ENCODE data around the gene UST.

UST gene

DNA sequence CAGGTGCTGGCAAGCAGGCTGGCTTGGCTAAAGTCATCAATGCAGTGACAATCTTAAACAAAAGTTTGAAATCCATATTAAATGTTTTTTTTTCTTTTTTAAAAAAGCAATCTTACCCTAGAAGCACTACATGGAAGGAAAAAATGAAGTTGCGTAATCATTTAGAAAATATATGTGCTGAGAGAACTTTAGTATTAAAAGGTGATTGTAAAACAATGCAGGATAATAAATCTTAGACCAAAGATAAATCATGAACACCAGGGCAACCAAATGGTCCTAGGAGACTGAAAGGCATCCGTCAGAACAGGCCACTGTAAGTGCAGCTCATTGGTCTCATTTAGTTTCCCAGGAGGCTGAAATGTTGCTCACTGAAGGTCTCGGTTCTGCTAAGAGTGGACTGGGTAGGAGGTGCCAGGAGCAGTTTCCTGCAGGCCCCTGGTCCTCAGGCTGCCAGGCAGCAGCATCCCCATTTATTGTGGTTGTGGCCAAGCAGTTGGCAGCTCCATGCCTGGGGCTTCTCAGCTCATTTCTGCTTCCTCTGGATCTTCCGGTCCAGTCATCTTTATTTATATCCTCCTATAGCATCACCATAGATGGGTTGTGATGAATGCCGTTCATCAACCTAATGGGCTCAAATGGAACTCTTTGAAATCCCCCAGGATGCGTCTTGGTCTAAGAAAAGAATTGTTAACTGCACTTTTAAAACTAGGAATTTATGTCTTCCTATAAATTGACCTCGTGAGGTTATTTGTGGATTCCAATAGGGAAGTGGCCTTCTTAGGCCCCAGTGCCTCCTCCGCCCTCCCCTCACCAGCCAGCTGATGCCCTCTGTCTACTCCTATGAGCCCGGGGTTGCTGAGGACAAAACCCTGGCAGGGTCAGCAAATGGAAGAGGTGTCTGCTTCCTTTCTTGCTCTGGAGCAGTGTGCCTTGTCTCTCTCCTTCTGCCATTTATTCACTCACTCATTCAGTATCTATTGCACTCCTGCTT lies 269.0 kb downstream of the UST start:
- ATAC-seq, result no peak

DNA sequence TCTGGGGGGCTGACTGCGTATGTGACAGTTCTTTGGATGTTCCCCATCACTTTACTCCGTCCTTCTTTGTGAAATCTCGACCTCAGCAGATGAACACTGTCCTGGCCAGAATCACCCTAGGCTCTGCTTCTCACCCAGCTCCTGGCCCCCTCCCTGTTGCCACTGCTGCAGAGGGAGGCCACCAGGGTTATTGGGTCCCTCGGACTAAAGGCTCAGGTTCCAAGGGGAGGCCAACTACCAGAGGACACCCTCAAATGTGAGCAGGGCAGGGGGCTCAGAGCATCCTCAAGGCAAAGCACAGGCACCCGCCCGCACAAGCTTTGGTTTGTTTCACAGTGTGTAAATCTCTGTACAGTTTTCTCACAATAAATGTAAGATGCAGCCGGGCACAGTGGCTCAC lies 269.9 kb downstream of the UST start:
- no peak for ATAC-seq

DNA sequence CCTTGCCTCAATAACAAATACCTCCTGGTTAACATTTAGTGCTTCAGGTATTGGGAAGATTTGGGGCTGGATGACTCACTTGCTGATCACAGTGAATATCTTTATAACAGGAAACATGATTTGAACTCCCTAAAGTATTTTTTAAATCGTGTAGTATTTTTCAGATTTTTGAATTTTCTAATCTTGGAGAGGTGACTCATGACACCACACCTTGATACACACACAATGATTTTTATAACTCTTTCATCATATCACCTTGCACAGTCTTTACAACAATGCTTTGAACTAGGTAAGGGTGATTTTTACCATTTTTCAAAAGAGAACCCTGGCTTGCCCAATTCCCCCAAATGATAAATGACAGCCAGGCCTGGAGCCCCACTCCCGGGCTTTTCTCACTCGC lies 273.5 kb downstream of the UST start:
- no peak for ATAC-seq

DNA sequence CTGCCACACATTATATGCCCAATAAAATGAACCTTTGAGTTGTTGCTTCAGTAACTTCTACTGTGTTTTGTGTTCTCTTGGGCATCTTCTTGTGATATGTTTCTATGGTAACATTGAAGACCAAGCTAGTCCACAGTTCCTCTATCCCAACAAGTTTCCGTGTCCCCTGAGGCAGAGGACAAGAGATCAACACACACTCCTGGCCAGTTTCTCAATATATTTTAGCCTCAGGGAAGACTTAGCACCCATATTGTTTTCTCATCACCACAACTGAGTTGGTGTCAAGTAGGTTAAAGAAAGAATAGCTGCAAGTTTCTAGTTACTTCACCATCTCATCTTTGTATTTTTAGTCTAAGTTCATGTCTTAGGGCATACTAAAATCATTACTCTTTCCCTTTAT lies 277.5 kb downstream of the UST start:
- no peak for ATAC-seq

DNA sequence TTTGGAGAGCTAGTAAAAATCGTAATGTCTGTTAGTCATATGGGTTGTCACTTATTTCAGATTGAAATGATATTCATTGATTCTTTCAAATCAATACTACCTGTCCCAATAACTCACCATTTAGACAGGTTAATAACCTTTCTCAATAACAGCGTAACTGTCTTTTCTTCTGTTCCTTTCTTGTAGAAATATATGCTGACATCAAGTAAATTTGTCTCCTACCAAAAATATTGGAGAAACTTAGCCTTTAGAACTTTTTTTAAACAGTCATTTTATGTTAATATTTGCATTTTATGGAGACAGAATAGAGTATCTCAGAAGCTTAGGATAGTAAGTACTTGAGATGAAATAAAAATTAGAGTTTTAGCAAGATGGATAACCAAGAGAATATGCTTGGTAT lies 278.2 kb downstream of the UST start:
- no peak for ATAC-seq

DNA sequence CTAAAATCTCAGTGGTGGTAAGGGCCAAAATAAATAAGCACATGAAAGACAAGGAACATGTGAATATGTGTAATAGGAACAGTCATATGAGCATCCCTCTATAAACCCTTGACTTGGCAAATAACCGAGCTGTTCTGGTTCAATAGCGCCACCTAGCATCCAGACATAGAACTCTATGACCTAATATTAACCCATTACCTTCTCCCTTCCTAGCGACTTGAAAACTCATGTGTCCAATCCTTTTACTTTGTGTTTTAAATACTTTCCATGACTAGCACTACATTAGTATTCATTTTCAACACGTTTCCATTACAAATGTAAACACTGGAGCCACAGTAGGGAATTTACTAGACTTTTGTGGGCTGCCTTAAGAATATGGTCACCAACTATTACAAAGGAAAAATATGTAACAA lies 279.7 kb downstream of the UST start:
- ATAC-seq, result no peak

DNA sequence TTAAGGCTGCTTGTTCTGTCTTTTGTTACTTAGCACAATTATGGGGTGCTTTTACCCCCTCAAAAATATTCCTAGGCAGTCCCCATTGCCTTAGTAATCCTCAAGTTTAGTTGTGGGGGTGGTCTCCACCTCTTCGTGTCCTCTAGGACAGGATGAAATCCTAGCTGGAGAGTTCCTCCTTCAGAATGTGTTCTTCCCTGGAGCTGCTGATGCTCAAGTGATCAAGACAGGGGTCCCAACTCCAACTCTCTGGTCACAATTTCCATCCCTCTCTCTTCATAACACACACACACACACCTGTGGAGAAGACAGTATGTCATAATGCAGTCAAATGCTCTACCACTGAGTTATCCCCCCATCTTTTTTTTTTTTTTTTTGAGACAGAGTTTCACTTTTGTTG lies 280.7 kb downstream of the UST start:
- no peak for ATAC-seq

DNA sequence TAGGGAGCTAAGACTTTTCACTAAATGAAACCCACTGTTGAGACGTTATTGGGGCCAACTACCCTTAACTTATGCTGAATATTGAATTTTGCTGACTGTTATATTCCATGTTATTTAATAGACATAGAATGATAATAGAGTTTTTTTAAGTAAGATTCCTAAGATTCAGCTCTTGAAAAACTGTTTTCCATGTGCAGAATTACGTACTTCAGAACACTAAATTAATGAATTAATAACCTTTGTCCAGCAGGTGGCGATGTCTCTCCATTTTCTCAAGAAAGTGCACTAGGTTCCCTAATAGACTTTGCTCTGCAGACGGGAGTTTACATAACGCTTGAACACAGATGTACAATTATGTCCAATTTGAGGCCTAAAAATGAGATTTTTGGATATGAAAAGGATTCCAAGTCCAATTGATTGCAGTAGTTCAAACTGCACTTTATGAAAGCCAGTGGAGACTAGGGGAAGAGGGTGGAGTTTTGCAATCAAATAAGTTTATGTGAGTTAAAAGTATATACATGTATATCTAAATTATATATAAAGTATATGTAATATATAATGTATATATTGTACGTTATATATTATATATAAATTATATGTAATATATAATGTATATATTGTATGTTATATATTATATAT lies 282.1 kb downstream of the UST start:
- no peak for ATAC-seq

DNA sequence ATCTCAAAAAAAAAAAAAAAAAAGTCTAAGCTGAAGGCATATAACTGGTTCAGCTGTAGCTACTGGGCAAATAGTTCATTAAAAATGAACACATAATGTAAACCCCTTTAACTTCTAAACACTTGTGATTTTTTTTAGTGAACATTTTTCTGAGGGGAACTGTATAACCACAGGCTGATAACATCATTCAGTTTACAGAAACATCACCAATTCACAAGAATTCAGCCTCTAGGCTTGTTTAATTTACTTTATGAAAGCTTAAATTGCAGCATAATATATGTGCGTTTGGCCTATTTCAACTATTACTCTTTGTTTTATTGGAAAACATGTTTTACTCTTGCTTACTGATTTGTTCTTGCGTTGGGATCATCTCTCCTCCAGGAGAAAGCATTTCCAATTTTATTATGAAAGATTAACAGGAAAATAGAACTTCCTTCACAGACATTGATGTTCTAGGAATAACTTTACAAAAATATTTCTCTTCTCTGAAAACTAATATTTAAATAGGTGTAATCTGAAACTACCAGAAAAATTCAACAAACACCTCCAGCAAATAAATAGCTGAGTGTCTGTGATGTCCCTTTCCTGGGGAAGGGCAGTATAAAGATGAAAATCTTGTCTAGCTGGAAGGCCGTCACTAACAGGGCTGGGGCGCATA lies 284.5 kb downstream of the UST start:
- ATAC-seq, result peak in 1 of 2 donors; percentile 2

DNA sequence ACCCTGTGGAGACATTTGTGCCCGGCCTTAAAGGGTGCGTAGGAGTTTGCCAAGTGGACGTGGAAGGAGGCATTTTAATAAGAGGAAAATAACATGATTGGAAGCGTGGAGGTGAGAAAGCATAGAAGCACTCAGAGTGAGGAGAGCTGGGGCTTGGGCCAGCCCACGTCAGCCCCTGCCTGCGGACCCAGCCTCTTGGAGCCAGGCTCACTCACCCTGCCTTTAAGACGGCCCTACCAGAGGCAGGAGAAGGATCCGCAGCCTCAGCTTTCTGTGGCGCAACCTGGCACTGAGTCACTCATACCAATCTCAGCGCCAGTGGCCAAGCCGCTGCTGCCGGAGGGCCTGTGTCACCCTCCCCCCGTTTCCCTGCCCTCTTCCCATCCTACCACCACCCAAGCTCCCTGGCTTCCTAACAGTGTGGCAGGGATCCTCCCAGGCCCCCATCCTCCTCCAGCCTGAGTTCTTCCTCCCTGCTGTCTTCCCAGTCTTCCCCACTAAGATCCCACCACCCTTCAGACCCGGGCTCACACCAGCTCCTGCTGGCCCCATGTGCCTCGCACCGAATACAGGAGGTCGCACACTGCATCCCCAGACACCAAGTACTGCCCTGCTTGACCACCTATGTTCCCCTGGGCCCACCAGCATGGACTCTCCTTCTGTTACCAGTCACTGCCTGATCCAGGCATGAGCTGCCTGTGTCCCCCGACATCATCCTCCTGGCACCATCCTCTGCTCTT lies 285.2 kb downstream of the UST start:
- ATAC-seq, result peak; percentile 17 to 36

DNA sequence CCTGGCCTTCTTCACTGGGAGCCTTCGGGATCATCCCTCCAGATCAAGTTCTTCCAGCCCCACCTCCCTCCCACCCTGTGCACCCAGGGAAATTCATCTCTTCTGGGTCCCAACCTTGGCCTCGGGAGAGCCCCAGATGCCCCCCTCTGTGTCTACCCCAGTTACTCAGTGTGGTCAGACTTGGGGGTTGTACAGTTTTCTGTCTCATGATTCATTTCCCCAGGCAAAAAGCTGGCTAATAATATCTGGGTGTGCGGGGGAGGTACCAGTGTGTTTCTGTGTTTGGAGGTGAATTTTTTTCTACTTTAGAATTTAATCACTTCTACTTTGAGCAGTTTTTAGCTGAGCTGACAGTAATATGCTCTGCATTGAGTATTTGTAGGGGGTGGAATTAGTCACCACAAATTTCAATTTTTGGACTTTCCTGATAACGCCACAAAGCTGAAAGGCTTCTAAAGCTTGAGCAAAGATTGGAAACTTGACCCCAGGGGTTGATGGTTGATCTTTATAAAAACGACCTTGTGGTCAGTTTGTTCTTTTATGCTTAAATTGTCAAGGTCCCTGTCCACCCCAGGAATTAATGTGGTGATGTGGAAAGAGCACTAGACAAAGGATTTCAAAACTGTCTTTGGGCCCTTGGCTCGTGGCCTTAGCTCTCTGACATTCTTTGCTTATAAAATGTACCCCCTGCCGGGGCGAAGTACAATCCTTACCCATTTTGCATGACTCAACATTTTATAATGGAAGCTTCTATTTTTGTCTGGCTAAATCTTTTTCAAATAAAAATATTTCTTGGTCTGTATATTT lies 286.0 kb downstream of the UST start:
- ATAC-seq, result peak; percentile 88 to 89

DNA sequence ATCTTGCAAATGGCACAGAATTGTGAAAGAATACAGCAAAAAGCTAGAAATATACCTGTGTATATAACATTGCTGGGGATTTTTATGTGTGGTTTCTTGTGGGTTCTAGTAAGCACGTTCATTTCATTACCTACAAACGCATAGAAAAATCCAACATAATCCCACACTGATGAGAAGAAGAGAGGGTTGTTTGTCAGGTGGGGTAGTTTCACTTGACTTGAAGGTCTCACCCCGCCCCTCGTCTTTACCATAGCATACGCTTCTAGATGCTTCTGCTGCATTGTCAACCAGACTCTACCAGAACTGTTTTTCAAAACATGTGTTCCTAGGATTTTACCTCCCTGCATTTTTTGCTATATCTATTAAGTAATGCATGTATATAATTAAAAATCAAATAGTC lies 286.6 kb downstream of the UST start:
- ATAC-seq, result peak; percentile 21 to 26

DNA sequence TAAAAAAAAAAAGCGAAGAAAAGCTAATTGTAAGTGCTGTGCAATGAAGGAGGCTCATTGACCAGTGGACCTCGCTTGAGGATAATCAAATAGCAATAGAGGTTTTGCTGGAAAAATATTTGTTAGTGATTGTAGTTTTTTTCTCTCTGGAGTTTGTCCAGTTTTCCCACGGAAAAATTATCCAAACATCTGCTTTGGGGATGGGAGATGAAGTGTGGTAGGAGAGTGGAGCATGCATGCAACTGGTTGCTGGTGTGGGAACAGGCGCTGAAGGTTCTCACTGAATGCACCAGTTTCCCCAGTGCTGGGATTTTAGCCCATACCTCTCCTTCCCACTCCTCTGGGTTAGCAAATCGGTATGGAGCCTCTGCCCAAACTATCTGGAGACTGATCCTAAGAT lies 288.9 kb downstream of the UST start:
- no peak for ATAC-seq

DNA sequence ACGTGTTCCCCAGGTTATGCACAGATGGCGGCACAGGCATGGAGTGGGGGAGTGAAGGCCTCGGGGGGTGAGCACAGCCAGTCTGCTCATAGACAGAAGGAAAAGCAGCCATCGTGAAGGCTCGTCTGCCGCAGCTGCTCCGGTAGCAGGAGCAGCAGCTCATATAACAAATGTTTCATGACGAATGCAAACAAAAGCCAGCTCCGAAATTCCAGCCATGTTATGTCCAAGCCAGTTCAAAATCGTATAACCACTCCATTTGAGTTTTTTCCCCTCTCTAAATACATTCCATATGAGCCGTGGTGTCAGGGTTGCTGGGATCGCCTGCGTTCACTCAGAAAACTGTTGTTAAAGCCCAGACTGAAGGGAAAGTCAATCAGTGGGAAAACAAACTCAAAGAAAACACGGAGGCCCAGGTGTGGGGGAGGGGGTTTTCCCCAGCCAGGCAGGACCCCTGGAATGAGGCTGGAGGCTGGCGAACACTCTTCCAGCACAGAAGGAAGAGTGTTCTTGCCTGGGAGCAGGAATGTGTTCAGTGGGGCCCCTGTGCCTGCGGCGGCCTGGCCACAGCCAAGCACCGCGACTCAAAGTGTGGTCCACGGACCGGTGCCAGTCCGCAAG lies 290.3 kb downstream of the UST start:
- no peak for ATAC-seq

DNA sequence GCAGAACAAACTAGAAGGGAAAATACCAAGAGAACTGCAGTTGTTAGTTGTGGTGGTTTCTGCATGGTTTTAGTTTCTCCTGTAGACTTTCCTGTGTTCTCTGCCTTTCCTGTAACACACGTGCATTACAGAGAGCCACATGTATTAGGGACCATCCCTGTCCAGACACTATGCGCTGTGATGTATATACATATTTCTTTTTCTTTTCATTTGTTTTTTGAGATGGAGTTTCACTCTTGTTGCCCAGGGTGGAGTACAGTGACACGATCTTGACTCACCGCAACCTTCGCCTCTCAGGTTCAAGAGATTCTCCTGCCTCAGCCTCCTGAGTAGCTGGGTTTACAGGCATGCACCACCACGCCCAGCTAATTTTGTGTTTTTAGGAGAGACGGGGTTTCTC lies 292.2 kb downstream of the UST start:
- peak; percentile 61 to 84 for ATAC-seq

DNA sequence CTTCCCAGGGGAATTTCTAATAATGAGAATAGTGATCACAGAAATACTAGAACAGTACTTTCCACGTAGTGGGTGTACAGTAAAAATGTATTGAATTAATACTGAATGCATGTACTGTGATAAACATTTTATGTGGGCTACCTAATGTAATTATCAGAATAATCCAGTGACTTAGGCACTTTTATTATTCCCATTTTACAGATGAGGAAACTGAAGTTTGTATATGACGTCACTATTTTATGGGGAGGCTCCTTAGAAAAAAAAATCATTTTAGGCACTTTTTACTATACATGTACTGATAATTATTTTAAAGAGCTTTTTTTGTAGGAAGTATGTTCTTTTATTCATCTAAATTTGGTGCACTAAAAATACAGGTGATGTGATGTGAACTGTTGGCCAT lies 295.1 kb downstream of the UST start:
- no peak for ATAC-seq

DNA sequence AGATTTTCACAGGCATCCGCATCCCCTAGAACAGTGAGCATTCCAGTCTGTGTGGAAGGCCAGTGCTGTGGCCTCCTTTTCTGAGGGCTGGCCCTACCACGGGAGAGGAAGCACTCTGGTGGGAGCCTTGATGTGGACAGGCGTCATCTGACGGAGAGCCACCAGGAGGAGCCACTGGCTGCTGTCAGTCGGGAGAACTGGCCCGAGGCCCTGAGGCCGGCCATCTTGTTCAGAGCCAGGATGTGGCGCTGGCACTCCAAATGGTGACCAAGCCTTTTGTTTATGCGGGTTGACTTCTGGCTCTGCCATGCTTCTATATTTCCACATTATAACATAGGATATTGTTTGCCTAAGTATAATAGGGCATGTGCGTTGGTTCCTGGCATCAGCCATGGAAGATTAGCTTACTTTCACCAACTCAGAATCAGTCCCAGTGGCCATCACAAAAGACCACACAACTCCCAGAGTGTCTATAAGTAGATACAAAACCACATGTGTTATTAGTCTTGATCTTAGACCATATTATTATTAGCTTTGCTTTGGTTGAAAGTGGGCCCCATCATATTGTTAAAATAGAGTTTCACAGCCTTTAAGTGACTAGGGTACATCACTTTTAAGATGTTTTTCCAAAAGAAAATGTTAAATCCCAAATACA lies 296.8 kb downstream of the UST start:
- no peak for ATAC-seq

DNA sequence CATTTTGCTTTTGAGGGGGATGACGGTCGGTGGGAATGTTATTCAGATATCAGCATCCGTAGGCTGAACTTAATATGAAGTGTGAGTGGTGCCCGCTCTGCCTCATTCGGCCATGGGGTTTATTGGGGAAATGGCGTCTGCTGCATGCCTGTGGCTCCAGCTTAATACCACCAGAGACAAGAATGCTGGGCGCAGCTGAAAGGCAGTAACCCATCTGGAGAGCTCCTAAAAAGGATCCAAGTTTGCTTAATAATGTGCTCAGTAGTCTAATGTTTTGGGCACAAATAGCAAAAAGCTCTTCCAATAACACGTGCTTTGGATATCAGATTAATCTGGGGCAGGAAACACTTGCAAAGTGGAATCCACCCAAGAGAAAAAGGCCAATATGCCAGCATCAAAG lies 297.7 kb downstream of the UST start:
- no peak for ATAC-seq

DNA sequence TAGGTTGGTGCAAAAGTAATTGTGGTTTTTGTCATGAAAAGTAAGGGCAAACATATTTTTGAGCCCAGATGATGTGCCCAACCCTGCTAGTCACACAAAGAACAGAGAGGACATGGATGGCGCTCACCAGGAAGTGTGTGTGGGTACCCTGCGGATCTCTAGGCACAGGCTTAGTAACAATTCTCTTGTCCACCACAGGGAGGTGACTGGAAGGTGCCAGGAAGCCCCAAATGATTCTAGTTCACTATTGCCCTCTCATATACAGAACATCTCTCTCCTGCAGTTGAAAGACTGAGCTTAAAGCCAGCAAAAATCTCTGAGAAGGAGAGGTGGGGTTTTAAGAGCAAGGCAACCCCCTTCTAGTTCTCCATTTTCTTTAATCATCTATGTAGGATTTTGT lies 298.6 kb downstream of the UST start:
- peak in 1 of 2 donors; percentile 73 for ATAC-seq

DNA sequence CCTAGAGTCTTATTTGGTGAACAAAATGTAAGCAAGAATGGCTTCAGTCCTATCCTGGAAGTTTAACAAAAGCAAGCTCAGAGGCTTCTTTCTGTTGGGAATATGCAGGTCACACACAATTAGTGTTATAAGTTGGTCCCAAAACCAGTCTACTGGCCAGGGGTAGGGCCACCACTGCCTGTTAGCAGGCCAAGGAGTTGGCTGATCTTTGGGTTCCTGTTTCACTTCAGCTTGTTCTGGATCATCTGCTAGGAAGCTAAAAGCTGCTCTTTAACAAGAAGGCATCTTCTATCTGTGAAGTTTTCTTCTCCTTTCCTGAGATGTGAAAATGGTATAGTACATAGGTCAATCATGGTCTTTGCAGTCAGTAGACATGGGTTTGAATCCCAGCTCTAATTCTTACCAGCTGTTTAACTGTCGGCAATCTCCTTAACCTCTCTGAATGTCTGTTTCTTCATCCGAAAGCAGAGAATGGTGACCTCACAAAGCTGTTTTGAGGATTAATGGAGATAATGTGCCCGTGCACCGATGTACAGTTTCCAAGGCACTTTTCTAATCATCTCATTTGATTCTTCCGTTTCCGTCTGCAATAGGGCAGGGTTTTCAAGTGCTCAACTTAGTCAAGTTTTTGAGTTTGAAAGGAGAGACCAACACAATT lies 299.5 kb downstream of the UST start:
- no peak for ATAC-seq
